Activated T-cell treated with anti-CD3 and anti-CD28 coated beads, Interleukin-2, amount 50 U/mL, for 4 hours (primary cell): ENCODE data around the gene MYH13. TPM values are rescaled to one million over a fixed set of nuclear protein-coding genes. Genes with fewer than 3 reads are reported as not detected.
A peak's percentile ranks its signal among the peaks of the same experiment; 100 is the strongest.

Source experiments
- ATAC-seq, 2 donors: fragments of 200-7000 bp; cut with Tn5 transposase; one replicate each; pipeline ENCODE4 v1.10.0; 2021
- DNase-seq: peaks from one replicate; pipeline ENCODE4 v3.0.0-alpha.2; 2020
- H3K27me3 Mint-ChIP-seq: one replicate; pipeline ENCODE4 v1.8.0; 2021; ENCODE audit warnings: low read depth, mixed read lengths
- H3K36me3 Mint-ChIP-seq: one replicate; pipeline ENCODE4 v1.8.0; 2022; ENCODE audit warnings: mixed read lengths; ENCODE audit not compliant: insufficient read depth
- H3K4me1 Mint-ChIP-seq: one replicate; pipeline ENCODE4 v1.8.0; 2021; ENCODE audit warnings: low read depth, mixed read lengths
- H3K4me3 Mint-ChIP-seq: one replicate; pipeline ENCODE4 v1.8.0; 2021; ENCODE audit warnings: mild to moderate bottlenecking, moderate library complexity, mixed read lengths
- H3K9me3 Mint-ChIP-seq: one replicate; pipeline ENCODE4 v1.8.0; 2021; ENCODE audit warnings: mixed read lengths
- total RNA-seq, 3 donors: library from RNA; stranded (reverse); gene quantifications; one replicate each; pipeline ENCODE4 v1.2.1, GENCODE V29; 2021

MYH13 gene
- total RNA-seq, 3 donors from 2014 or later: not detected

GRCh38 chr17:10328206-10328605 lies 44.6 kb downstream of the MYH13 start:
- no peaks in the 10 kb centered on the region for H3K9me3 Mint-ChIP-seq
- H3K36me3 Mint-ChIP-seq: no peaks in the 10 kb centered on the region
- ATAC-seq (no peak), DNase-seq (no peak)
- H3K27me3 Mint-ChIP-seq: peaks cover 5% of the 10 kb centered on the region
- H3K4me3 Mint-ChIP-seq: no peak overlapping the region
- H3K4me1 Mint-ChIP-seq: no peaks in the 10 kb centered on the region

GRCh38 chr17:10327640-10328039 lies 45.2 kb downstream of the MYH13 start:
- Mint-ChIP-seq H3K36me3 (no peaks in the 10 kb centered on the region), H3K4me1 (no peaks in the 10 kb centered on the region), H3K9me3 (no peaks in the 10 kb centered on the region), H3K4me3 (no peak overlapping the region), H3K27me3 (peaks cover 5% of the 10 kb centered on the region)
- DNase-seq (peak; percentile 53), ATAC-seq (peak; percentile 55 to 56)

GRCh38 chr17:10325031-10325695 lies 47.6 kb downstream of the MYH13 start:
- no peaks in the 10 kb centered on the region for H3K4me1 Mint-ChIP-seq
- DNase-seq (no peak), ATAC-seq (no peak)
- H3K4me3 Mint-ChIP-seq: no peak overlapping the region
- peaks cover 7% of the 10 kb centered on the region for H3K27me3 Mint-ChIP-seq
- H3K36me3 Mint-ChIP-seq: no peaks in the 10 kb centered on the region
- H3K9me3 Mint-ChIP-seq: no peaks in the 10 kb centered on the region

- Mint-ChIP-seq H3K27me3 (peaks cover 7% of the 10 kb centered on the region), H3K4me3 (no peak overlapping the region), H3K36me3 (no peaks in the 10 kb centered on the region), H3K9me3 (no peaks in the 10 kb centered on the region), H3K4me1 (no peaks in the 10 kb centered on the region)
- ATAC-seq: no peak
- DNase-seq: no peak
Observed at GRCh38 chr17:10323812-10324610, 48.8 kb downstream of the MYH13 start.

GRCh38 chr17:10318535-10318934 lies 54.3 kb downstream of the MYH13 start:
- no peaks in the 10 kb centered on the region for H3K9me3 Mint-ChIP-seq
- no peak for ATAC-seq
- DNase-seq: no peak
- no peaks in the 10 kb centered on the region for H3K36me3 Mint-ChIP-seq
- peaks cover 2% of the 10 kb centered on the region for H3K27me3 Mint-ChIP-seq
- no peak overlapping the region for H3K4me3 Mint-ChIP-seq
- H3K4me1 Mint-ChIP-seq: peaks cover 1% of the 10 kb centered on the region

- Mint-ChIP-seq H3K27me3 (peaks cover 2% of the 10 kb centered on the region), H3K9me3 (no peaks in the 10 kb centered on the region), H3K4me3 (no peak overlapping the region), H3K4me1 (peaks cover 1% of the 10 kb centered on the region), H3K36me3 (no peaks in the 10 kb centered on the region)
- ATAC-seq (no peak), DNase-seq (no peak)
Observed at GRCh38 chr17:10317543-10317834, 55.3 kb downstream of the MYH13 start.

- Mint-ChIP-seq H3K36me3 (no peaks in the 10 kb centered on the region), H3K4me1 (peaks cover 1% of the 10 kb centered on the region), H3K9me3 (no peaks in the 10 kb centered on the region), H3K27me3 (peaks cover 2% of the 10 kb centered on the region), H3K4me3 (no peak overlapping the region)
- no peak for DNase-seq
- ATAC-seq: no peak
Observed at GRCh38 chr17:10316801-10317542, 55.8 kb downstream of the MYH13 start.

GRCh38 chr17:10314329-10314728 lies 58.5 kb downstream of the MYH13 start:
- DNase-seq (no peak), ATAC-seq (no peak)
- H3K9me3 Mint-ChIP-seq: no peaks in the 10 kb centered on the region
- no peaks in the 10 kb centered on the region for H3K27me3 Mint-ChIP-seq
- no peaks in the 10 kb centered on the region for H3K36me3 Mint-ChIP-seq
- H3K4me1 Mint-ChIP-seq: peaks cover 1% of the 10 kb centered on the region
- no peak overlapping the region for H3K4me3 Mint-ChIP-seq

- ATAC-seq (no peak), DNase-seq (no peak)
- Mint-ChIP-seq H3K27me3 (no peaks in the 10 kb centered on the region), H3K9me3 (no peaks in the 10 kb centered on the region), H3K4me1 (peaks cover 1% of the 10 kb centered on the region), H3K4me3 (no peak overlapping the region), H3K36me3 (no peaks in the 10 kb centered on the region)
Observed at GRCh38 chr17:10313037-10313672, 59.7 kb downstream of the MYH13 start.

GRCh38 chr17:10311131-10311530 lies 61.7 kb downstream of the MYH13 start:
- no peaks in the 10 kb centered on the region for H3K4me1 Mint-ChIP-seq
- no peak for ATAC-seq
- H3K27me3 Mint-ChIP-seq: no peaks in the 10 kb centered on the region
- no peak overlapping the region for H3K4me3 Mint-ChIP-seq
- no peak for DNase-seq
- no peaks in the 10 kb centered on the region for H3K9me3 Mint-ChIP-seq
- H3K36me3 Mint-ChIP-seq: no peaks in the 10 kb centered on the region

- Mint-ChIP-seq H3K36me3 (no peaks in the 10 kb centered on the region), H3K9me3 (no peaks in the 10 kb centered on the region), H3K27me3 (no peaks in the 10 kb centered on the region), H3K4me1 (no peaks in the 10 kb centered on the region), H3K4me3 (no peak overlapping the region)
- DNase-seq (no peak), ATAC-seq (no peak)
Observed at GRCh38 chr17:10309003-10309974, 63.5 kb downstream of the MYH13 start.

- no peak for ATAC-seq
- H3K27me3 Mint-ChIP-seq: no peaks in the 10 kb centered on the region
- H3K9me3 Mint-ChIP-seq: no peaks in the 10 kb centered on the region
- H3K4me1 Mint-ChIP-seq: no peaks in the 10 kb centered on the region
- H3K4me3 Mint-ChIP-seq: no peak overlapping the region
- H3K36me3 Mint-ChIP-seq: no peaks in the 10 kb centered on the region
- no peak for DNase-seq
Observed at GRCh38 chr17:10306585-10306984, 66.2 kb downstream of the MYH13 start.

GRCh38 chr17:10305398-10305797 lies 67.4 kb downstream of the MYH13 start:
- no peaks in the 10 kb centered on the region for H3K9me3 Mint-ChIP-seq
- ATAC-seq (no peak), DNase-seq (no peak)
- H3K4me1 Mint-ChIP-seq: no peaks in the 10 kb centered on the region
- no peak overlapping the region for H3K4me3 Mint-ChIP-seq
- H3K27me3 Mint-ChIP-seq: no peaks in the 10 kb centered on the region
- no peaks in the 10 kb centered on the region for H3K36me3 Mint-ChIP-seq
